DOHH2 (cell line): Measurements from ENCODE around the gene PDE9A.

Source experiments
- EZH2phosphoT487 ChIP-seq: fragments of 200-600 bp; sonication (generic); IDR thresholded peaks from 2 replicates; pipeline ENCODE4 v1.6.1; 2017; ENCODE audit warnings: borderline replicate concordance, mild to moderate bottlenecking, antibody characterized with exemption, low read length, moderate library complexity, mixed read lengths
- TF ChIP-seq, protein P1 (sequence below): fragments of 200-600 bp; sonication (generic); IDR thresholded peaks from one replicate; pipeline ENCODE4 v1.5.1; 2014; ENCODE audit warnings: antibody characterized with exemption, mild to moderate bottlenecking, low read depth, low read length; ENCODE audit not compliant: poor library complexity, severe bottlenecking

DNA sequence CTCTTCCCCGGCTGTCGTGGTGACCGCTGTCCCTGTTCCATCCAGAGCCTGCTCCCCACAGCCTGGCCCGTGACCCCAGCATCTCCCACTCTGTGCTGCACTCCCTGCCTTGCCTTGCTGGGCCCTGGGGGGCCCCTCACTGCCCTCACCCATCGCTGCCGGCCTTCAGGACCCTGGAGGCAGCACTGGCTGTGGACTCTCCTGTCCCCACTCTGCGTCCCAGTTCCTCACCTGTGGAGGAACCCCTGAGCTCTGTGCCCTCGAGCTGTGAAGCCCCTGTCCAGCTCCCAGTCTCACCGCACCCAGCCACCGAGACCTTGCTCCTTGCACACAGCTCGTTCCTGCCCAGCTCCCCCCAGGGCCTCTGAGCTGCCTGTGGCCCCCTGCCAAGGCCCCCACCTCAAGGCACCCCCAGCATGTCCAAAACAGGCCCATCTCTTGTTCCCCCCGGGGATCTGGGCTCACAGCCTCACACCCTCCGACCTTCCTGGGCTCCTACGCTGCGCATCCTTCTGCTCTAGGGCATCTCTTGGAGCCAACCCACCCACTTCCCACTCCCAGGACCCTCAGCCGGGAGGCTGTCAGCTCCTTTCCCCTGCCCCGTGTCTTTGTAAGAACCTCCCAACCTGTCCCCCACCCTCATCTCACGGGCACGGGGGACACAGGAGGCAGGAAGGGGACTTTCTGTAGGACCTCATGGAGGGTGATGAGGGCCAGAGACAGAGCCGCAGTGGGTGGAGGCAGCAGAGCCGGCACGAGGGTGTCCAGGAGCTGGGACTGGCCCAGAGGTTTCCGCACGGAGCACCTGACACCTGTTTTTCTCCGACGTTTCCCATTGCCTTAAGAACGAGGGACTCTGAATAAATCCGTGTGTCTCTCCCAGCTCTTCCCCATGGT is 116.6 kb downstream of the PDE9A start:
- TF ChIP-seq, protein P1, sequence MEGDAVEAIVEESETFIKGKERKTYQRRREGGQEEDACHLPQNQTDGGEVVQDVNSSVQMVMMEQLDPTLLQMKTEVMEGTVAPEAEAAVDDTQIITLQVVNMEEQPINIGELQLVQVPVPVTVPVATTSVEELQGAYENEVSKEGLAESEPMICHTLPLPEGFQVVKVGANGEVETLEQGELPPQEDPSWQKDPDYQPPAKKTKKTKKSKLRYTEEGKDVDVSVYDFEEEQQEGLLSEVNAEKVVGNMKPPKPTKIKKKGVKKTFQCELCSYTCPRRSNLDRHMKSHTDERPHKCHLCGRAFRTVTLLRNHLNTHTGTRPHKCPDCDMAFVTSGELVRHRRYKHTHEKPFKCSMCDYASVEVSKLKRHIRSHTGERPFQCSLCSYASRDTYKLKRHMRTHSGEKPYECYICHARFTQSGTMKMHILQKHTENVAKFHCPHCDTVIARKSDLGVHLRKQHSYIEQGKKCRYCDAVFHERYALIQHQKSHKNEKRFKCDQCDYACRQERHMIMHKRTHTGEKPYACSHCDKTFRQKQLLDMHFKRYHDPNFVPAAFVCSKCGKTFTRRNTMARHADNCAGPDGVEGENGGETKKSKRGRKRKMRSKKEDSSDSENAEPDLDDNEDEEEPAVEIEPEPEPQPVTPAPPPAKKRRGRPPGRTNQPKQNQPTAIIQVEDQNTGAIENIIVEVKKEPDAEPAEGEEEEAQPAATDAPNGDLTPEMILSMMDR = no peak
- no peak for TF ChIP-seq EZH2phosphoT487
